ENCODE results near the gene HEPACAM2.

The HEPACAM2 gene

GRCh38 chr7:93146472-93147141, 79.7 kb downstream of the HEPACAM2 start:
- DNase-seq, result peak; percentile 51

GRCh38 chr7:93146036-93146435, 80.2 kb downstream of the HEPACAM2 start:
- DNase-seq, result no peak

GRCh38 chr7:93145354-93145753, 80.9 kb downstream of the HEPACAM2 start:
- DNase-seq, result no peak

- no peak for DNase-seq
These were observed 84.1 kb downstream of the HEPACAM2 start for GRCh38 chr7:93142127-93142526.

- no peak for DNase-seq
These were observed 85.6 kb downstream of the HEPACAM2 start for GRCh38 chr7:93140582-93141191.

- DNase-seq, result no peak
These were observed 87.7 kb downstream of the HEPACAM2 start for GRCh38 chr7:93138576-93138975.

Measured in right hindlimb (tissue), 1 donor.